Fibroblast of peridontal ligament (primary cell): ENCODE data around the gene SRSF2.
A peak's percentile ranks its signal among the peaks of the same experiment; 100 is the strongest.
"Not testable (repeated sequence)": the region's sequence is repeated elsewhere in the genome, so short reads cannot be mapped to it uniquely, and the experiment has no call there.

Experiments used
- DNase-seq: peaks from one replicate; pipeline ENCODE4 v3.0.0-alpha.2; 2010; ENCODE audit errors: extremely low read depth

Gene SRSF2

GRCh38 chr17:76700617-76701470 lies 36.3 kb downstream of the SRSF2 start:
- DNase-seq, result peak; percentile 82

GRCh38 chr17:76700270-76700616 lies 36.9 kb downstream of the SRSF2 start:
- no peak for DNase-seq

GRCh38 chr17:76698466-76698977 lies 38.6 kb downstream of the SRSF2 start:
- not testable (repeated sequence) for DNase-seq

GRCh38 chr17:76697702-76698465 lies 39.2 kb downstream of the SRSF2 start:
- peak; percentile 55 for DNase-seq

- DNase-seq, result no peak
These were observed 40.1 kb downstream of the SRSF2 start for GRCh38 chr17:76696763-76697701.

GRCh38 chr17:76695059-76695831 lies 41.9 kb downstream of the SRSF2 start:
- no peak for DNase-seq

- no peak for DNase-seq
These were observed 45.5 kb downstream of the SRSF2 start for GRCh38 chr17:76691379-76692191.

- no peak for DNase-seq
These were observed 46.4 kb downstream of the SRSF2 start for GRCh38 chr17:76690596-76691280.

- no peak for DNase-seq
These were observed 47.3 kb downstream of the SRSF2 start for GRCh38 chr17:76689859-76690258.

GRCh38 chr17:76688165-76688622 lies 48.9 kb downstream of the SRSF2 start:
- no peak for DNase-seq

- DNase-seq, result no peak
These were observed 49.6 kb downstream of the SRSF2 start for GRCh38 chr17:76687298-76688164.

- no peak for DNase-seq
These were observed 50.4 kb downstream of the SRSF2 start for GRCh38 chr17:76686538-76687297.

GRCh38 chr17:76685846-76686245 lies 51.3 kb downstream of the SRSF2 start:
- no peak for DNase-seq

- DNase-seq, result no peak
These were observed 51.8 kb downstream of the SRSF2 start for GRCh38 chr17:76685366-76685765.

- DNase-seq, result no peak
These were observed 52.4 kb downstream of the SRSF2 start for GRCh38 chr17:76684756-76685155.
